Endothelial cell (in vitro differentiated cells): Measurements from ENCODE around the gene RER1. TPM values are rescaled to one million over a fixed set of nuclear protein-coding genes. Genes with fewer than 3 reads are reported as not detected.

ENCODE experiments used
- DNase-seq: peaks from one replicate; pipeline ENCODE4 v3.0.0; 2021; ENCODE audit warnings: low spot score
- H3K27ac Mint-ChIP-seq: one replicate; pipeline ENCODE4 v1.8.0; 2021; ENCODE audit warnings: mixed read lengths, inconsistent platforms; ENCODE audit not compliant: unreplicated experiment
- H3K27me3 Mint-ChIP-seq: one replicate; pipeline ENCODE4 v1.8.0; 2021; ENCODE audit warnings: mild to moderate bottlenecking, moderate library complexity, mixed read lengths, inconsistent platforms; ENCODE audit not compliant: unreplicated experiment
- H3K36me3 Mint-ChIP-seq: one replicate; pipeline ENCODE4 v1.8.0; 2021; ENCODE audit warnings: mild to moderate bottlenecking, low read depth, mixed read lengths, inconsistent platforms; ENCODE audit not compliant: unreplicated experiment
- H3K4me1 Mint-ChIP-seq: one replicate; pipeline ENCODE4 v1.8.0; 2021; ENCODE audit warnings: mild to moderate bottlenecking, mixed read lengths, inconsistent platforms; ENCODE audit not compliant: unreplicated experiment
- H3K4me3 Mint-ChIP-seq: one replicate; pipeline ENCODE4 v1.8.0; 2021; ENCODE audit warnings: mild to moderate bottlenecking, mixed read lengths, inconsistent platforms; ENCODE audit not compliant: unreplicated experiment
- H3K9me3 Mint-ChIP-seq: one replicate; pipeline ENCODE4 v1.8.0; 2021; ENCODE audit warnings: mixed read lengths, inconsistent platforms; ENCODE audit not compliant: unreplicated experiment
- total RNA-seq: library from RNA; stranded (reverse); fragmentation: NEBNext Ultra II Directional; extraction: Animal tissue kit (Norgen Biotek cat#: 25700); gene quantifications from one replicate; pipeline ENCODE4 v1.2.1, GENCODE V29; 2021; ENCODE audit not compliant: unreplicated experiment
- TF ChIP-seq, protein P1 (sequence below): fragments of 200-600 bp; sonication (generic); IDR thresholded peaks from one replicate; pipeline ENCODE4 v1.5.0; 2021; ENCODE audit warnings: antibody characterized with exemption; ENCODE audit not compliant: unreplicated experiment

The RER1 gene
- total RNA-seq, 1 donor from 2014 or later, result 141 TPM

DNA sequence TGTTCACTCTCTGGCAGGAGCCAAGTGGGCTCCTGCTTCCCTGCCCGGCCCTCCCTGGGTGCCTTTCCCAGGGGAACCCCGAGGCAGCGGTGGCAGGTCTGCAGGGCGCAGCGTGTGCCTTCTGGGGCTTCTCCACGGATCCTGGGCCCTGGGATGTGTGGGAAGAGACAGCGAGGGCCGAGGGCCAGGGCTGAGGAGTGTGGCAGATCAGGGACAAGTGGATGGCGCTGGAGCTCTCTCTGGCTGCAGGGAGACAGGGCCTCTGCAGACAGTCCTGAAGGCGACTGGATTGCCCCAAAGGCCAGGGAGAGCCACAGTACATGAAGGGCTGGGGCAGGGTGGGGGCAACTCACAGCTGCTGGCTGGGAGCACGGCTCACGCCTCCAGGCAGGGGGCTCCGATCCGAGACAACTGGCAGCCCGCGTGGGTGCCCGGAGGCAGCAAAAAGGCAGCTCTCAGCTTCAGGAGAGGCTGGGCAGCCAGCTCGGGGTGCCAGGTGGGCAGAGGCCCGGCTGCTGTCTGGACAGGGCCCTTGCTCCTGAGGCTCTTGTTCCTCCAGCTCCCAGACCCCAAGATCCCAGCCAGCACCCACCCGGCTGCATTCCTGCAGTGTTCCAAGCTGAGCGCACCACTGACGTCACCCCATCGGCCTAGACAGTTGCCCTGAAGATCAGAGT lies 16.3 kb upstream of the RER1 start:
- peaks cover 2% of the 10 kb centered on the region for H3K27me3 Mint-ChIP-seq
- H3K27ac Mint-ChIP-seq, result no peak overlapping the region
- H3K9me3 Mint-ChIP-seq, result no peaks in the 10 kb centered on the region
- no peaks in the 10 kb centered on the region for H3K36me3 Mint-ChIP-seq
- no peak overlapping the region for H3K4me3 Mint-ChIP-seq
- TF ChIP-seq, protein P1, sequence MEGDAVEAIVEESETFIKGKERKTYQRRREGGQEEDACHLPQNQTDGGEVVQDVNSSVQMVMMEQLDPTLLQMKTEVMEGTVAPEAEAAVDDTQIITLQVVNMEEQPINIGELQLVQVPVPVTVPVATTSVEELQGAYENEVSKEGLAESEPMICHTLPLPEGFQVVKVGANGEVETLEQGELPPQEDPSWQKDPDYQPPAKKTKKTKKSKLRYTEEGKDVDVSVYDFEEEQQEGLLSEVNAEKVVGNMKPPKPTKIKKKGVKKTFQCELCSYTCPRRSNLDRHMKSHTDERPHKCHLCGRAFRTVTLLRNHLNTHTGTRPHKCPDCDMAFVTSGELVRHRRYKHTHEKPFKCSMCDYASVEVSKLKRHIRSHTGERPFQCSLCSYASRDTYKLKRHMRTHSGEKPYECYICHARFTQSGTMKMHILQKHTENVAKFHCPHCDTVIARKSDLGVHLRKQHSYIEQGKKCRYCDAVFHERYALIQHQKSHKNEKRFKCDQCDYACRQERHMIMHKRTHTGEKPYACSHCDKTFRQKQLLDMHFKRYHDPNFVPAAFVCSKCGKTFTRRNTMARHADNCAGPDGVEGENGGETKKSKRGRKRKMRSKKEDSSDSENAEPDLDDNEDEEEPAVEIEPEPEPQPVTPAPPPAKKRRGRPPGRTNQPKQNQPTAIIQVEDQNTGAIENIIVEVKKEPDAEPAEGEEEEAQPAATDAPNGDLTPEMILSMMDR, result no peak
- no peak for DNase-seq
- no peaks in the 10 kb centered on the region for H3K4me1 Mint-ChIP-seq

DNA sequence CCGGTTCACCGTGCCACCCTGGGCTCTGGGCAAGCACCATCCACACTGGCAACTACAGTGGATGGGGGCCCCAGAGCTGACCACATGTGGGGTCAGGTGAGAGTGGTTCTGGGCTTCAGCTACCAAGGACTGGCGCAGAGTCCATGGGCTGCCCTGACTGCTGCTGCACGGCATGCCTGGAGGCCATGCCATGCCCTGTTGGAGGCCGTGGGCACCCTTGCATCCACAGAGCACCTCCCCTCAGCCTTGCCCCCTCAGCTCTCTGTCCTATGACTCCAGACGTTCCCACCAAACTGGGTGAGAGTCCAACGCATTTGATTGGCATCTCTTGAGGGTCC lies 15.7 kb upstream of the RER1 start:
- DNase-seq, result no peak
- TF ChIP-seq, protein P1, result no peak
- Mint-ChIP-seq H3K27me3 (peaks cover 2% of the 10 kb centered on the region), H3K9me3 (no peaks in the 10 kb centered on the region), H3K36me3 (no peaks in the 10 kb centered on the region), H3K4me1 (no peaks in the 10 kb centered on the region), H3K27ac (no peak overlapping the region), H3K4me3 (no peak overlapping the region)

- H3K27me3 Mint-ChIP-seq, result peaks cover 2% of the 10 kb centered on the region
- DNase-seq, result no peak
- no peak overlapping the region for H3K4me3 Mint-ChIP-seq
- H3K27ac Mint-ChIP-seq, result no peak overlapping the region
- H3K4me1 Mint-ChIP-seq, result no peaks in the 10 kb centered on the region
- no peaks in the 10 kb centered on the region for H3K36me3 Mint-ChIP-seq
- no peaks in the 10 kb centered on the region for H3K9me3 Mint-ChIP-seq
- TF ChIP-seq, protein P1, result no peak
Observed at GRCh38 chr1:2376261-2376741, 15.3 kb upstream of the RER1 start.

DNA sequence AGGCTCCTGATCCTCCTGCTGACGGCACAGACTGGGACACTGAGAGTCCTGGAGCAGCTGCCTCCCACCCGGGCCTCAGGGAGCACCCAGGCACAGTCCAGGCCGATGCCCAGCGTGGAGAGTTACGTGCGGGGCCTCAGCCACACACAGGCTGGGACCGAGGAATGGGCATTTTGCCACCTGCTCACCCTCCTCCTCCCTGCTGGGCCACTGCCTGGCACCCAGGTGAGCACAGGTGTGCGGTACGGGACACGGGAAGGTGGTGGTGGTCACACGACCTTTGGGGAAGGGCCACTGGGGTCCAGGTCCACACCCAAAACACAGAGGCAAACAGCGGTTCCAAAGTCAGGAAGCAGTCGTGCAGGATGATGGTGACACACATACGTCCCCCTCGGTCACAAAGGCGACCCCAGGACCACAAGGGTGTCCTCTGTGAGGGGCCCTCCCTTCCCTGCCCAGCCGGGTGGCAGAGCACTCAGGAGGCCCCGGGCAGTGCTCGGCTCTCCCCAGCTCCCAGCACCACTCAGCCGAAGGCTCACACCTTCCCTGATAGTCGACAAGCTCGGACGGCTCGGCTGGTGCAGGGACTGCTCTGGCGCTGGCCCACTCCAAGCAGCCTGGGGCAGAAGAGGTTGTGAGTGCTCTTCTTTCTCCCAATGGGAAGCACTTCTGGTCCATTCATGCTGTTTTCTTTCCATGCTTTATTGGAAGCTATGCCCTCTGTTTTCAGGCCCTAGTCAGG lies 14.5 kb upstream of the RER1 start:
- Mint-ChIP-seq H3K4me1 (no peaks in the 10 kb centered on the region), H3K27ac (no peak overlapping the region), H3K9me3 (no peaks in the 10 kb centered on the region), H3K4me3 (no peak overlapping the region), H3K27me3 (peaks cover 2% of the 10 kb centered on the region), H3K36me3 (no peaks in the 10 kb centered on the region)
- DNase-seq, result no peak
- TF ChIP-seq, protein P1, result no peak

DNA sequence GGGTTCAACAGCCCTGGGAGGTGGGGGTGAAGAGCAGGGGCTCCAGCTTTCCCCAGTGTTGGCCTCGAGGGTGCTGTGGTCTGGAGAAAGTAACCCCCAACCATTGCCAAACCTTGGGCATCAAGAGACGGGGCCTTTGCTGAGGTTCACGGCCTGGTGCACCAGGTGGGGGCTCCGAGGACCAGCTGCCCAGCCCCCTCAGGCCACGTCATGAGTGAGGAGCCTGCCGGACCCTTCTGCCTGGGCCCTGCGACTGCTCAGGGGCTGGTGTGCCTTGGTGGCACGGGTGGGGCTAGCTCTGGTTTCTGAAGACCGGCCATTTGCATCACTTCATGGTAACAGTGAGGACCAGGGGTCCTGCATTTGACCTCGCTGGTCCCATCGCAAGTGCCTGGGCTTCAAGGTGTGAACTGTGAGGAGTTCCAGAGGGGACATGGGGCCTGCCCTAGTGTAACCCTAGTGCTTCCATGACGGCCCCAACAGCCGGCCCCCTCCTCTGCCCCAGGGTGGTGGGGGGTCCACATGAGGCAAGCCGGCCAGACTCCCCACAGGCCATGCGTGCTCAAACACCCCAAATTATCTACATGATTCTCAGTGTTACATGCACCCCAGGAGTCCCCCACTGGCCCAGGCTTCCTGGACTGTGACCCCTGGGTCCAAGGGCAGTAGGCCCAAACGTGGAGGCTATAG lies 13.7 kb upstream of the RER1 start:
- no peaks in the 10 kb centered on the region for H3K9me3 Mint-ChIP-seq

More for the DNA sequence above, 13.7 kb upstream of the RER1 start:
- TF ChIP-seq, protein P1, result no peak
- no peaks in the 10 kb centered on the region for H3K36me3 Mint-ChIP-seq
- H3K27me3 Mint-ChIP-seq, result peaks cover 2% of the 10 kb centered on the region
- H3K4me3 Mint-ChIP-seq, result no peak overlapping the region
- no peak overlapping the region for H3K27ac Mint-ChIP-seq
- no peaks in the 10 kb centered on the region for H3K4me1 Mint-ChIP-seq
- no peak for DNase-seq
